HG02970 (cell line): ENCODE data around the gene KATNB1.

Source experiments
- ATAC-seq: cut with Tn5 transposase; IDR thresholded peaks from one replicate; pipeline ENCODE4 v1.9.1; 2021; ENCODE audit warnings: mild to moderate bottlenecking, moderate library complexity, moderate number of reproducible peaks; ENCODE audit not compliant: unreplicated experiment, low FRiP score

Gene KATNB1

GRCh38 chr16:57754354-57755060 is 18.9 kb downstream of the KATNB1 start:
- ATAC-seq = no peak

GRCh38 chr16:57755061-57755684 is 19.6 kb downstream of the KATNB1 start:
- ATAC-seq = no peak

GRCh38 chr16:57755726-57756423 is 20.3 kb downstream of the KATNB1 start:
- no peak for ATAC-seq

- no peak for ATAC-seq
These were observed 21.1 kb downstream of the KATNB1 start for GRCh38 chr16:57756424-57757325.

- peak; percentile 63 for ATAC-seq
These were observed 21.8 kb downstream of the KATNB1 start for GRCh38 chr16:57757326-57757786.

- no peak for ATAC-seq
These were observed 22.3 kb downstream of the KATNB1 start for GRCh38 chr16:57757883-57758282.

GRCh38 chr16:57758331-57759117 is 23.0 kb downstream of the KATNB1 start:
- ATAC-seq = no peak

- ATAC-seq = no peak
These were observed 23.6 kb downstream of the KATNB1 start for GRCh38 chr16:57759131-57759530.

GRCh38 chr16:57759541-57760356 is 24.2 kb downstream of the KATNB1 start:
- no peak for ATAC-seq

GRCh38 chr16:57760357-57761160 is 25.0 kb downstream of the KATNB1 start:
- ATAC-seq = no peak

- no peak for ATAC-seq
These were observed 25.7 kb downstream of the KATNB1 start for GRCh38 chr16:57761301-57761700.

- ATAC-seq = no peak
These were observed 26.4 kb downstream of the KATNB1 start for GRCh38 chr16:57761957-57762356.

- ATAC-seq = no peak
These were observed 26.9 kb downstream of the KATNB1 start for GRCh38 chr16:57762365-57763040.

- no peak for ATAC-seq
These were observed 27.9 kb downstream of the KATNB1 start for GRCh38 chr16:57763285-57764005.

- no peak for ATAC-seq
These were observed 28.4 kb downstream of the KATNB1 start for GRCh38 chr16:57764006-57764340.

- no peak for ATAC-seq
These were observed 29.0 kb downstream of the KATNB1 start for GRCh38 chr16:57764341-57765159.
